H1 (cell line): ENCODE results near the gene STK32C. TPM values are rescaled to one million over a fixed set of nuclear protein-coding genes. Genes with fewer than 3 reads are reported as not detected.
"Not testable (repeated sequence)": the region's sequence is repeated elsewhere in the genome, so short reads cannot be mapped to it uniquely, and the experiment has no call there.

Source experiments
- CTCF ChIA-PET: fragments of 300-600 bp; sonication (Branson Sonifier 250); formaldehyde crosslinking; loops from one replicate; lab custom pipeline; 2021; ENCODE audit not compliant: partially characterized antibody; lab: Charles Lee
- POLR2A ChIA-PET: fragments of 300-600 bp; sonication (Branson Sonifier 250); formaldehyde crosslinking; loops from one replicate; lab custom pipeline; 2021; ENCODE audit warnings: inconsistent platforms; ENCODE audit not compliant: partially characterized antibody; lab: Charles Lee
- DNase-seq, 2 experiments: peaks; one replicate each; pipeline versions ENCODE4 v3.0.0 to v3.0.0-alpha.2; 2010 to 2022; ENCODE audit warnings: low spot score in 2 of 2, low read depth in 1 of 2, mixed read lengths in 1 of 2
- FAIRE-seq: peaks from 2 replicates; lab custom pipeline; 2011; peaks lifted over from hg19 to GRCh38; lab: Jason Lieb, UNC
- H2AFZ ChIP-seq: 2 replicates; pipeline ENCODE4 v1.8.1; 2012; ENCODE audit warnings: low read length, inconsistent platforms
- H2AK5ac ChIP-seq: 2 replicates; pipeline ENCODE4 v1.6.1; 2013; ENCODE audit warnings: low read depth, low read length
- H2BK120ac ChIP-seq: replicated peaks from 2 replicates; pipeline ENCODE3; 2013; ENCODE audit warnings: low read depth, low read length, inconsistent platforms
- H2BK12ac ChIP-seq: 2 replicates; pipeline ENCODE4 v1.6.1; 2013; ENCODE audit warnings: low read depth, low read length
- H2BK15ac ChIP-seq: 2 replicates; pipeline ENCODE4 v1.6.1; 2013; ENCODE audit warnings: low read length
- H2BK20ac ChIP-seq: 2 replicates; pipeline ENCODE4 v1.6.1; 2013; ENCODE audit warnings: low read length
- H2BK5ac ChIP-seq: 2 replicates; pipeline ENCODE4 v1.6.1; 2013; ENCODE audit warnings: low read depth, low read length
- H3K14ac ChIP-seq: 2 replicates; pipeline ENCODE4 v1.6.1; 2013; ENCODE audit warnings: inconsistent platforms; ENCODE audit not compliant: insufficient read length
- H3K18ac ChIP-seq: 2 replicates; pipeline ENCODE4 v1.6.1; 2013; ENCODE audit warnings: low read length; ENCODE audit errors: extremely low read depth
- H3K23ac ChIP-seq: 2 replicates; pipeline ENCODE4 v1.6.1; 2013; ENCODE audit warnings: inconsistent platforms; ENCODE audit not compliant: insufficient read length
- H3K23me2 ChIP-seq: 2 replicates; pipeline ENCODE4 v1.6.1; 2013; ENCODE audit warnings: low read depth, low read length
- H3K27ac ChIP-seq: 2 replicates; pipeline ENCODE4 v1.6.1; 2011; ENCODE audit warnings: low read depth, low read length, inconsistent platforms
- H3K27me3 ChIP-seq, 4 experiments: replicated peaks in 1 of 4; 1 replicate in 1 of 4; 2 replicates in 3 of 4; pipeline versions ENCODE4 v1.6.1 to v1.8.1; 2011 to 2013; ENCODE audit warnings: low read length in 3 of 4, mild to moderate bottlenecking in 3 of 4, inconsistent platforms in 2 of 4, mixed read lengths in 2 of 4, moderate library complexity in 1 of 4; ENCODE audit not compliant: control insufficient read depth in 3 of 4, insufficient read depth in 3 of 4; ENCODE audit errors: extremely low read depth in 1 of 4
- H3K36me3 ChIP-seq, 4 experiments: 2 replicates each; pipeline versions ENCODE4 v1.6.1 to v1.8.1; 2011 to 2013; ENCODE audit warnings: mild to moderate bottlenecking in 4 of 4, low read length in 3 of 4, moderate library complexity in 2 of 4, control low read depth in 1 of 4, inconsistent platforms in 1 of 4; ENCODE audit not compliant: insufficient read depth in 4 of 4, control insufficient read depth in 2 of 4
- H3K4ac ChIP-seq: replicated peaks from 2 replicates; pipeline ENCODE3; 2013; ENCODE audit warnings: low read length, low read depth, mixed read lengths, inconsistent platforms; ENCODE audit not compliant: insufficient read length
- H3K4me1 ChIP-seq, 4 experiments: replicated peaks in 1 of 4; 1 replicate in 1 of 4; 2 replicates in 3 of 4; pipeline versions ENCODE4 v1.6.1 to v1.8.1; 2011 to 2013; ENCODE audit warnings: low read length in 3 of 4, inconsistent platforms in 2 of 4, mixed read lengths in 1 of 4; ENCODE audit not compliant: insufficient read depth in 4 of 4, control insufficient read depth in 3 of 4
- H3K4me2 ChIP-seq, 2 experiments: 2 replicates each; pipeline versions ENCODE4 v1.6.1 to v1.8.1; 2011 to 2013; ENCODE audit warnings: low read depth in 2 of 2, low read length in 2 of 2, control low read depth in 1 of 2, inconsistent platforms in 1 of 2, mild to moderate bottlenecking in 1 of 2; ENCODE audit not compliant: insufficient read depth in 1 of 2
- H3K4me3 ChIP-seq, 4 experiments: fragments of 200-600, 300-600 bp in 1 of 4; sonication (generic), shearing (Covaris generic), sonication (Bioruptor Twin) in 1 of 4; 2 replicates each; pipeline versions ENCODE4 v1.5.1 to v1.8.1; 2011 to 2016; ENCODE audit warnings: low read length in 4 of 4, low read depth in 3 of 4, control low read depth in 2 of 4, inconsistent platforms in 2 of 4, mild to moderate bottlenecking in 2 of 4, mixed read lengths in 1 of 4, moderate library complexity in 1 of 4; ENCODE audit not compliant: insufficient read depth in 2 of 4; ENCODE audit errors: extremely low read depth in 1 of 4
- H3K56ac ChIP-seq: replicated peaks from 2 replicates; pipeline ENCODE3; 2013; ENCODE audit warnings: low read depth, mild to moderate bottlenecking, mixed read lengths, low read length, inconsistent platforms; ENCODE audit not compliant: insufficient read length
- H3K79me1 ChIP-seq: 2 replicates; pipeline ENCODE4 v1.6.1; 2013; ENCODE audit warnings: low read depth, low read length, control low read depth
- H3K79me2 ChIP-seq, 2 experiments: 2 replicates each; pipeline versions ENCODE4 v1.6.1 to v1.8.1; 2012 to 2013; ENCODE audit warnings: low read length in 2 of 2, mild to moderate bottlenecking in 2 of 2, inconsistent platforms in 1 of 2; ENCODE audit not compliant: insufficient read depth in 2 of 2, control insufficient read depth in 1 of 2
- H3K9ac ChIP-seq, 4 experiments: replicated peaks in 1 of 4; 1 replicate in 1 of 4; 2 replicates in 3 of 4; pipeline versions ENCODE4 v1.6.1 to v1.8.1; 2011 to 2013; ENCODE audit warnings: low read depth in 3 of 4, low read length in 3 of 4, control low read depth in 2 of 4, mild to moderate bottlenecking in 2 of 4, moderate library complexity in 2 of 4, inconsistent platforms in 1 of 4; ENCODE audit errors: extremely low read depth in 1 of 4
- H3K9me3 ChIP-seq, 2 experiments: 2 replicates each; pipeline versions ENCODE4 v1.6.1 to v1.8.1; 2012 to 2013; ENCODE audit warnings: mild to moderate bottlenecking in 2 of 2, moderate library complexity in 2 of 2, control low read depth in 1 of 2, inconsistent platforms in 1 of 2, low read depth in 1 of 2, low read length in 1 of 2, mixed read lengths in 1 of 2; ENCODE audit not compliant: insufficient read depth in 2 of 2
- H4K20me1 ChIP-seq, 2 experiments: replicated peaks in 1 of 2; 2 replicates each; pipeline versions ENCODE3 to v1.8.1; 2011 to 2013; ENCODE audit warnings: inconsistent platforms in 2 of 2, low read length in 2 of 2, mild to moderate bottlenecking in 1 of 2; ENCODE audit not compliant: insufficient read depth in 2 of 2, control insufficient read depth in 1 of 2
- H4K5ac ChIP-seq: 2 replicates; pipeline ENCODE4 v1.6.1; 2013; ENCODE audit warnings: low read length, low read depth, mixed read lengths, inconsistent platforms; ENCODE audit not compliant: insufficient read length
- H4K8ac ChIP-seq: 2 replicates; pipeline ENCODE4 v1.8.0; 2013; ENCODE audit warnings: mild to moderate bottlenecking, moderate library complexity, low read length, inconsistent platforms; ENCODE audit not compliant: insufficient read depth; ENCODE audit errors: extremely low read depth
- H4K91ac ChIP-seq: replicated peaks from 2 replicates; pipeline ENCODE3; 2013; ENCODE audit warnings: low read length, mixed read lengths, inconsistent platforms; ENCODE audit not compliant: insufficient read length
- WGBS, 2 experiments: shearing (Covaris generic) in 1 of 2; methylation state at CpG; one replicate each; pipeline versions ENCODE4 v1.1.6 to v1.1.7; 2013 to 2015; ENCODE audit warnings: low lambda C conversion rate in 2 of 2, mixed read lengths in 2 of 2, inconsistent platforms in 1 of 2, low coverage in 1 of 2, missing lambda C conversion rate in 1 of 2; ENCODE audit not compliant: insufficient replicate concordance in 2 of 2, insufficient coverage in 1 of 2, insufficient read length in 1 of 2; ENCODE audit errors: extremely low coverage in 1 of 2, missing lambda C conversion rate in 1 of 2; 5-methylcytosine and 5-hydroxymethylcytosine counted together
- polyA plus RNA-seq, 7 experiments: library from polyadenylated mRNA; depleted of rRNA in 3 of 7; stranded (reverse) in 5 of 7; unstranded in 2 of 7; fragments of >200 nt in 5 of 7; fragments of 200-250 nt in 2 of 7; gene quantifications; 1 replicate in 5 of 7; 2 replicates in 1 of 7; 4 replicates in 1 of 7; pipeline versions ENCODE4 v1.2.1 to v1.2.3, GENCODE V29; 2011 to 2013; ENCODE audit warnings: missing spikeins in 2 of 7, mixed read lengths in 2 of 7
- total RNA-seq: library from RNA; stranded (reverse); fragmentation: NEBNext Ultra II Directional; extraction: Animal tissue kit (Norgen Biotek cat#: 25700); gene quantifications from 2 replicates; pipeline ENCODE4 v1.2.1, GENCODE V29; 2021

The STK32C gene
- total and polyA plus RNA-seq, 2 of the 8 experiments (the other 6 are each of a cell fraction or from before 2014, with no cell fraction given) = 10.6 to 15.6 TPM

GRCh38 chr10:132160834-132161622, 146.7 kb downstream of the STK32C start:
- no CpG with 5 or more reads among the region's 4 CpGs for WGBS, 2 experiments
- FAIRE-seq, H3K9me3 ChIP-seq, H3K4me2 ChIP-seq, DNase-seq, H4K8ac ChIP-seq, H3K4me3 ChIP-seq, H3K18ac ChIP-seq, H3K23me2 ChIP-seq, H3K4ac ChIP-seq, H4K20me1 ChIP-seq, H2AK5ac ChIP-seq, H2BK15ac ChIP-seq, H2BK12ac ChIP-seq, H3K14ac ChIP-seq, H2BK20ac ChIP-seq, H3K27ac ChIP-seq, H2BK120ac ChIP-seq, H3K27me3 ChIP-seq, CTCF ChIA-PET, H4K5ac ChIP-seq, H3K36me3 ChIP-seq, H3K56ac ChIP-seq, H3K23ac ChIP-seq, H4K91ac ChIP-seq, H3K79me1 ChIP-seq, H2BK5ac ChIP-seq, H2AFZ ChIP-seq, H3K79me2 ChIP-seq, H3K9ac ChIP-seq, POLR2A ChIA-PET: not testable (repeated sequence)
- H3K4me1 ChIP-seq = peaks cover 0 to 17% (median 12%) of the 10 kb centered on the region in 4 experiments; a peak in 6 of 7 replicates

GRCh38 chr10:132160231-132160630, 147.5 kb downstream of the STK32C start:
- H3K79me1 ChIP-seq, H4K5ac ChIP-seq, H3K4ac ChIP-seq, H4K20me1 ChIP-seq, H3K4me3 ChIP-seq, POLR2A ChIA-PET, H3K23me2 ChIP-seq, H2BK5ac ChIP-seq, H3K36me3 ChIP-seq, H2BK12ac ChIP-seq, FAIRE-seq, H3K9me3 ChIP-seq, H3K56ac ChIP-seq, H3K4me2 ChIP-seq, H3K18ac ChIP-seq, H3K9ac ChIP-seq, DNase-seq, H2BK20ac ChIP-seq, H3K14ac ChIP-seq, H2BK120ac ChIP-seq, H3K27ac ChIP-seq, H4K8ac ChIP-seq, H3K79me2 ChIP-seq, H3K27me3 ChIP-seq, H2AK5ac ChIP-seq, H4K91ac ChIP-seq, H2BK15ac ChIP-seq, CTCF ChIA-PET, H2AFZ ChIP-seq, H3K23ac ChIP-seq: not testable (repeated sequence)
- peaks cover 0 to 17% (median 12%) of the 10 kb centered on the region in 4 experiments; a peak in 6 of 7 replicates for H3K4me1 ChIP-seq
